K562 (cell line): ENCODE measurements around the gene HHEX. TPM values are rescaled to one million over a fixed set of nuclear protein-coding genes. Genes with fewer than 3 reads are reported as not detected.
A peak's percentile ranks its signal among the peaks of the same experiment; 100 is the strongest.

Source experiments
- AFF1 ChIP-seq, 2 experiments: fragments of 450-650 bp; IDR thresholded peaks; 2 replicates each; pipeline ENCODE4 v1.6.1; 2018; ENCODE audit warnings: mild to moderate bottlenecking in 2 of 2, low read depth in 1 of 2; ENCODE audit not compliant: partially characterized antibody in 2 of 2
- AFF4 ChIP-seq: sonication (generic); formaldehyde crosslinking; IDR thresholded peaks from 2 replicates; pipeline ENCODE4 v1.8.0; 2023; ENCODE audit warnings: mild to moderate bottlenecking, missing genetic modification reagents
- ATF3 ChIP-seq, 2 experiments: fragments of 450-650 bp in 1 of 2; sonication (generic) in 1 of 2; formaldehyde crosslinking in 1 of 2; IDR thresholded peaks in 1 of 2; conservative IDR thresholded peaks in 1 of 2; 2 replicates each; pipeline versions ENCODE4 v1.6.1 to v1.8.1; 2016 to 2023; ENCODE audit warnings: mild to moderate bottlenecking in 2 of 2, moderate library complexity in 2 of 2, inconsistent platforms in 1 of 2, missing genetic modification reagents in 1 of 2
- CEBPB ChIP-seq: fragments of 450-650 bp; IDR thresholded peaks from 2 replicates; pipeline ENCODE4 v1.6.1; 2016; ENCODE audit warnings: missing genetic modification characterization, missing compliant biosample characterization
- ELF4 ChIP-seq: fragments of 450-650 bp; formaldehyde crosslinking; IDR thresholded peaks from 2 replicates; pipeline ENCODE4 v1.4.0; 2022; ENCODE audit warnings: missing genetic modification characterization
- FOXM1 ChIP-seq, 2 experiments: fragments of 450-650 bp in 1 of 2; sonication (generic) in 1 of 2; formaldehyde crosslinking in 1 of 2; IDR thresholded peaks; 2 replicates each; pipeline versions ENCODE4 v1.6.1 to v1.9.0; 2017 to 2022; ENCODE audit warnings: low read depth in 2 of 2, mild to moderate bottlenecking in 2 of 2, missing genetic modification reagents in 1 of 2, moderate library complexity in 1 of 2
- KDM1A ChIP-seq, 2 experiments: fragments of 450-650 bp; IDR thresholded peaks; 2 replicates each; pipeline ENCODE4 v1.6.1; 2016; ENCODE audit warnings: mild to moderate bottlenecking in 2 of 2
- MTA3 ChIP-seq: fragments of 450-650 bp; formaldehyde crosslinking; IDR thresholded peaks from 2 replicates; pipeline ENCODE4 v1.6.1; 2017; ENCODE audit warnings: mild to moderate bottlenecking, borderline replicate concordance
- NELFE ChIP-seq: IDR thresholded peaks from 2 replicates; pipeline ENCODE4 v1.6.1; 2011; ENCODE audit warnings: mild to moderate bottlenecking; ENCODE audit not compliant: insufficient read depth, insufficient read length
- PHF20 ChIP-seq: fragments of 450-650 bp; IDR thresholded peaks from 2 replicates; pipeline ENCODE4 v1.6.1; 2018; ENCODE audit not compliant: partially characterized antibody
- RBFOX2 ChIP-seq: fragments of 200-400 bp; formaldehyde crosslinking; IDR thresholded peaks from 2 replicates; pipeline ENCODE4 v1.6.1; 2017; ENCODE audit warnings: low read depth, mild to moderate bottlenecking, low read length, moderate library complexity
- RBM17 ChIP-seq: fragments of 200-400 bp; formaldehyde crosslinking; IDR thresholded peaks from 2 replicates; pipeline ENCODE4 v1.6.1; 2017; ENCODE audit warnings: low read depth, mild to moderate bottlenecking, low read length, borderline replicate concordance
- RFX7 ChIP-seq: fragments of 250-450 bp; sonication (Bioruptor Pico); IDR thresholded peaks from 2 replicates; pipeline ENCODE4 v1.5.1; 2021; ENCODE audit warnings: mild to moderate bottlenecking
- TFAP4 ChIP-seq: sonication (generic); formaldehyde crosslinking; IDR thresholded peaks from 2 replicates; pipeline ENCODE4 v1.8.0; 2022; ENCODE audit warnings: missing genetic modification reagents, mild to moderate bottlenecking, moderate library complexity, borderline replicate concordance
- ZNF766 ChIP-seq: fragments of 200-800 bp; sonication (Bioruptor generic); conservative IDR thresholded peaks from 2 replicates; pipeline ENCODE4 v1.6.1; 2016; ENCODE audit warnings: missing genetic modification characterization, missing compliant biosample characterization
- polyA plus RNA-seq, 8 experiments: library from polyadenylated mRNA; depleted of rRNA in 4 of 8; stranded (reverse) in 5 of 8; unstranded in 3 of 8; fragments of >200 nt; fragmentation: Nextera tagmentation in 2 of 8; fragmentation: Illumina TruSeq in 1 of 8; extraction: Ambion mirVana in 2 of 8; extraction: Trizol in 1 of 8; gene quantifications; 2 replicates each; pipeline versions ENCODE4 v1.2.1 to v1.2.3, GENCODE V29; 2011 to 2014; ENCODE audit warnings: inconsistent platforms in 1 of 8, missing spikeins in 1 of 8
- total RNA-seq, 7 experiments: library from RNA; depleted of rRNA in 6 of 7; stranded (reverse); fragments of >200 nt in 6 of 7; fragmentation: Illumina TruSeq in 2 of 7; extraction: Trizol in 2 of 7; gene quantifications; 2 replicates each; pipeline versions ENCODE4 v1.2.1 to v1.2.3, GENCODE V29; 2011 to 2021; ENCODE audit warnings: low replicate concordance in 1 of 7

Gene HHEX
- total and polyA plus RNA-seq, 9 of the 15 experiments (the other 6 are each of a cell fraction or from before 2014, with no cell fraction given), result 37.2 to 133 (median 80.2) TPM

- TF ChIP-seq AFF1 (IDR thresholded peaks at IDR 0.05; ENCODE audit: low read depth in 1 of 2, partially characterized antibody in 2 of 2), result peak; percentile 36 to 38
- TF ChIP-seq CEBPB (tag), result no peak
- peak; percentile 50; the same call in 1 of the 2 replicates for TF ChIP-seq ELF4 (CRISPR knock-in tag)
- TF ChIP-seq TFAP4 (CRISPR knock-in tag), result 0 out of 2 replicates have a peak, but pooled peaks have one; percentile 37
- no peak for TF ChIP-seq RBM17
- TF ChIP-seq PHF20, result peak; percentile 14
- peak; percentile 58 for TF ChIP-seq ATF3 (IDR thresholded peaks at IDR 0.05)
- no peak for TF ChIP-seq ATF3 (CRISPR knock-in tag; conservative IDR thresholded peaks at IDR 0.05)
- no peak for TF ChIP-seq RFX7 (CRISPR knock-in tag)
- TF ChIP-seq ZNF766, result 0 out of 2 replicates have a peak, but pooled peaks have one; percentile 26
- TF ChIP-seq KDM1A (IDR thresholded peaks at IDR 0.05), result no peak
- no peak for TF ChIP-seq FOXM1 (IDR thresholded peaks at IDR 0.05; ENCODE audit: low read depth)
- TF ChIP-seq FOXM1 (CRISPR knock-in tag; IDR thresholded peaks at IDR 0.05; ENCODE audit: low read depth), result 0 out of 2 replicates have a peak, but pooled peaks have one; percentile 30
- TF ChIP-seq AFF4 (CRISPR knock-in tag), result 0 out of 2 replicates have a peak, but pooled peaks have one; percentile 44
- peak; percentile 33; the same call in 1 of the 2 replicates for TF ChIP-seq MTA3
- TF ChIP-seq RBFOX2, result peak; percentile 90
- TF ChIP-seq NELFE, result no peak
These were observed 6.2 kb downstream of the HHEX start (continued) for GRCh38 chr10:92695679-92696605.
